Endothelial cell of umbilical vein (primary cell): Measurements from ENCODE around the gene SLC2A1. TPM values are rescaled to one million over a fixed set of nuclear protein-coding genes. Genes with fewer than 3 reads are reported as not detected.

Experiments
- BruUV-seq: library from RNA; stranded (reverse); fragments of 400-500 nt; replicated peaks from 2 replicates; lab custom pipeline; 2021; lab: Mats Ljungman, UMichigan
- CTCF ChIA-PET: fragments of 300-600, 350-600 bp; sonication (Branson Sonifier 250); formaldehyde crosslinking; loops from one replicate; lab custom pipeline; 2021; ENCODE audit warnings: antibody characterized with exemption, inconsistent platforms; lab: Charles Lee
- POLR2A ChIA-PET: fragments of 300-600, 350-600 bp; sonication (Branson Sonifier 250); formaldehyde crosslinking; loops from one replicate; lab custom pipeline; 2021; ENCODE audit warnings: antibody characterized with exemption, inconsistent platforms; lab: Charles Lee
- DNase-seq: peaks from one replicate; pipeline ENCODE4 v3.0.0-alpha.2; 2011; ENCODE audit warnings: low read depth, low spot score
- FAIRE-seq: peaks from 2 replicates; lab custom pipeline; 2011; peaks lifted over from hg19 to GRCh38; lab: Jason Lieb, UNC
- H2AFZ ChIP-seq: 2 replicates; pipeline ENCODE4 v1.6.0; 2012; ENCODE audit warnings: low read depth, low read length, control low read depth, inconsistent platforms
- H3K27ac ChIP-seq: 2 replicates; pipeline ENCODE4 v1.5.1; 2011; ENCODE audit warnings: low read depth, mild to moderate bottlenecking, control low read depth, low read length, moderate library complexity; ENCODE audit not compliant: insufficient read depth
- H3K27me3 ChIP-seq, 2 experiments: 2 replicates each; pipeline versions ENCODE4 v1.6.0 to v1.6.1; 2011; ENCODE audit warnings: low read length in 2 of 2, mixed read lengths in 1 of 2; ENCODE audit not compliant: control insufficient read depth in 2 of 2, insufficient read depth in 2 of 2
- H3K36me3 ChIP-seq, 2 experiments: 2 replicates in 1 of 2; 3 replicates in 1 of 2; pipeline ENCODE4 v1.5.1; 2011; ENCODE audit warnings: low read length in 2 of 2, mild to moderate bottlenecking in 1 of 2, moderate library complexity in 1 of 2; ENCODE audit not compliant: control insufficient read depth in 2 of 2, insufficient read depth in 2 of 2; ENCODE audit errors: extremely low read depth in 1 of 2
- H3K4me1 ChIP-seq: 3 replicates; pipeline ENCODE4 v1.5.1; 2011; ENCODE audit warnings: mild to moderate bottlenecking, low read length; ENCODE audit not compliant: control insufficient read depth, insufficient read depth; ENCODE audit errors: extremely low read depth
- H3K4me2 ChIP-seq: 2 replicates; pipeline ENCODE4 v1.6.1; 2011; ENCODE audit warnings: low read length, control low read depth, mixed read lengths; ENCODE audit not compliant: insufficient read depth
- H3K4me3 ChIP-seq, 3 experiments: fragments of 200-600 bp in 1 of 3; sonication (generic), shearing (Covaris generic) in 1 of 3; replicated peaks in 1 of 3; 2 replicates each; pipeline ENCODE4 v1.5.1; 2011 to 2016; ENCODE audit warnings: control low read depth in 3 of 3, low read length in 3 of 3, mild to moderate bottlenecking in 2 of 3, inconsistent platforms in 1 of 3, low read depth in 1 of 3, moderate library complexity in 1 of 3; ENCODE audit not compliant: insufficient read depth in 1 of 3
- H3K79me2 ChIP-seq: 2 replicates; pipeline ENCODE4 v1.6.0; 2012; ENCODE audit warnings: low read length, inconsistent platforms; ENCODE audit not compliant: control insufficient read depth, insufficient read depth
- H3K9ac ChIP-seq: replicated peaks from 2 replicates; pipeline ENCODE3; 2011; ENCODE audit warnings: low read length, control low read depth; ENCODE audit not compliant: insufficient read depth; ENCODE audit errors: extremely low read depth
- H3K9me1 ChIP-seq: replicated peaks from 3 replicates; pipeline ENCODE4 v1.6.0; 2011; ENCODE audit warnings: mild to moderate bottlenecking, low read length; ENCODE audit not compliant: control insufficient read depth, insufficient read depth; ENCODE audit errors: extremely low read depth
- H3K9me3 ChIP-seq: replicated peaks from 2 replicates; pipeline ENCODE4 v1.5.1; 2012; ENCODE audit warnings: low read length, inconsistent platforms; ENCODE audit not compliant: control insufficient read depth, insufficient read depth
- H4K20me1 ChIP-seq: replicated peaks from 2 replicates; pipeline ENCODE3; 2011; ENCODE audit warnings: mild to moderate bottlenecking, low read length; ENCODE audit not compliant: control insufficient read depth, insufficient read depth; ENCODE audit errors: extremely low read depth
- CTCF ChIP-seq, 2 donors: IDR thresholded peaks; 1 replicate in 1 of 2; 2 replicates in 1 of 2; pipeline ENCODE4 v1.5.1; 2011; ENCODE audit warnings: low read length in 2 of 2, mild to moderate bottlenecking in 2 of 2, moderate library complexity in 2 of 2, control low read depth in 1 of 2, inconsistent platforms in 1 of 2, low read depth in 1 of 2; ENCODE audit not compliant: insufficient read depth in 1 of 2; ENCODE audit errors: extremely low read depth in 1 of 2
- EZH2 ChIP-seq: IDR thresholded peaks from 2 replicates; pipeline ENCODE4 v1.6.1; 2012; ENCODE audit warnings: borderline replicate concordance, low read depth, mild to moderate bottlenecking, moderate library complexity, low read length, inconsistent platforms; ENCODE audit not compliant: severe bottlenecking
- FOS ChIP-seq: IDR thresholded peaks from 2 replicates; pipeline ENCODE4 v1.6.1; 2011; ENCODE audit warnings: mild to moderate bottlenecking, low read length, moderate library complexity, borderline replicate concordance; ENCODE audit not compliant: insufficient read depth
- GATA2 ChIP-seq: IDR thresholded peaks from 2 replicates; pipeline ENCODE4 v1.7.0; 2011; ENCODE audit warnings: low read depth, mild to moderate bottlenecking, moderate library complexity, mixed read lengths, low read length; ENCODE audit not compliant: insufficient read length, insufficient read depth
- JUN ChIP-seq: IDR thresholded peaks from 2 replicates; pipeline ENCODE4 v1.6.1; 2011; ENCODE audit warnings: borderline replicate concordance, low read depth; ENCODE audit not compliant: insufficient read length, insufficient read depth
- MAX ChIP-seq: IDR thresholded peaks from 2 replicates; pipeline ENCODE4 v1.6.1; 2011; ENCODE audit not compliant: insufficient read depth, insufficient read length
- MYC ChIP-seq: IDR thresholded peaks from one replicate; pipeline ENCODE4 v1.6.1; 2011; ENCODE audit warnings: mild to moderate bottlenecking, low read depth, low read length
- POLR2A ChIP-seq: IDR thresholded peaks from 2 replicates; pipeline ENCODE4 v1.6.1; 2012; ENCODE audit warnings: low read depth, mild to moderate bottlenecking, control low read depth, low read length
- POLR2AphosphoS5 ChIP-seq: IDR thresholded peaks from 2 replicates; pipeline ENCODE4 v1.6.1; 2012; ENCODE audit warnings: low read depth, mild to moderate bottlenecking, control low read depth, low read length, moderate library complexity; ENCODE audit not compliant: insufficient read depth
- dilution Hi-C: fragments of 300-500 bp; cut with MboI; formaldehyde crosslinking; loops from one replicate; pipeline ENCODE4 v1.15.0; 2019; ENCODE audit warnings: low sequenced_read_pairs; ENCODE audit not compliant: extremely low pct_ligation_motif_present
- intact Hi-C: fragments of 100-400 bp; cut with micrococcal nuclease; formaldehyde crosslinking; loops from one replicate; pipeline ENCODE4 v1.10.0; 2022
- polyA plus RNA-seq, 4 experiments: library from polyadenylated mRNA; depleted of rRNA in 3 of 4; stranded (reverse) in 3 of 4; unstranded in 1 of 4; fragments of >200 nt; gene quantifications; 2 replicates each; pipeline versions ENCODE4 v1.2.1 to v1.2.3, GENCODE V29; 2011 to 2012; ENCODE audit warnings: missing spikeins in 1 of 4
- total RNA-seq: library from RNA; stranded (reverse); gene quantifications from 2 replicates; pipeline ENCODE4 v1.2.3, GENCODE V29; 2021

SLC2A1 gene
- total and polyA plus RNA-seq, 2 donors (not counting 3 experiments of a cell fraction or from before 2014, with no cell fraction given) = 42.2 to 46.5 TPM

- H3K4me2 ChIP-seq = no peak overlapping the region
- intact Hi-C loops (no loop called here), dilution Hi-C loops (no loop called here)
- H4K20me1 ChIP-seq = no peaks in the 10 kb centered on the region
- TF ChIP-seq MYC = no peak
- TF ChIP-seq FOS = no peak
- no peak for TF ChIP-seq POLR2AphosphoS5
- TF ChIP-seq POLR2A = no peak
- no peak for TF ChIP-seq CTCF (IDR thresholded peaks at IDR 0.05; ENCODE audit: extremely low read depth in 1 of 2, insufficient read depth in 1 of 2, low read depth in 1 of 2, low read length in 2 of 2)
- no peak for TF ChIP-seq EZH2
- no peak for TF ChIP-seq JUN
- TF ChIP-seq GATA2 = no peak
- TF ChIP-seq MAX = no peak
- H3K9me3 ChIP-seq = no peaks in the 10 kb centered on the region
- H3K9me1 ChIP-seq = no peaks in the 10 kb centered on the region
- H2AFZ ChIP-seq = no peak overlapping the region
- ChIA-PET CTCF (interaction anchor here (1.8 to 2.0 kb wide), 3 partner anchors 14 to 136 kb away, joined by 5 to 9 read pairs (median 9); no protein-coding TSS in a partner anchor), POLR2A (no interaction called here)
- H3K27me3 ChIP-seq = no peaks in the 10 kb centered on the region
- no peak overlapping the region for H3K4me3 ChIP-seq
- no peak for DNase-seq
- FAIRE-seq = no peak
- H3K9ac ChIP-seq = no peak overlapping the region
- H3K27ac ChIP-seq = no peak overlapping the region
- no peaks in the 10 kb centered on the region for H3K79me2 ChIP-seq
- H3K4me1 ChIP-seq = peaks cover 26% of the 10 kb centered on the region
- H3K36me3 ChIP-seq = peaks cover 0 to 2% of the 10 kb centered on the region in 2 experiments
- BruUV-seq = no TSS peak
Measured at GRCh38 chr1:42937141-42937696, 21.4 kb downstream of the SLC2A1 start.
